ENCODE results near the gene WDR37.

DNA sequence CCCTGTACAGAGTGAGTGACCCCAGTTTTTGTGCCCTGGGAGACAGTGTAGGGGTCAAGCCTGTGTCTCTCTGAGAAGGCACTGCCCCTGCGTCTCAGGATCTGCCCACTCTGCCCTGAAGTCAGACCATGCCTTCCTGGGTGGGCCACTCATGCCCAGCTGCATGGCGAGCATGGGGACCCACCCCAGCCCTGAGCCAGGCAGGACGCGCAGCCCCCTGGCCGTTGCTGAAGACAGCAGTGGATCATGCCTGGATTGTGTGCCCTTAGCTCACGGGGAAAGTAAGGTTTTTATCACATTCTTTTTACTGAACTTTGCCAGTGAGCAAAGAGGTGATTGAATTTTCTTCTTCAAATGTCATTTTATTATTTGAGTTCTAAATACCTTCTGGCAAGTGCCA, 66.2 kb downstream of the WDR37 start:
- TF ChIP-seq POLR2A (IDR thresholded peaks at IDR 0.05; ENCODE audit: low read length), result no peak
- TF ChIP-seq GATA1 (IDR thresholded peaks at IDR 0.05; ENCODE audit: low read depth, low read length), result no peak

Data from erythroblast (primary cell).